CD4-positive, alpha-beta T cell treated with Interleukin-17A for 1 hour (primary cell): ENCODE measurements around the gene ZNF669.

Experiments
- DNase-seq: peaks from one replicate; pipeline ENCODE4 v3.0.0-alpha.2; 2020

The ZNF669 gene

DNA sequence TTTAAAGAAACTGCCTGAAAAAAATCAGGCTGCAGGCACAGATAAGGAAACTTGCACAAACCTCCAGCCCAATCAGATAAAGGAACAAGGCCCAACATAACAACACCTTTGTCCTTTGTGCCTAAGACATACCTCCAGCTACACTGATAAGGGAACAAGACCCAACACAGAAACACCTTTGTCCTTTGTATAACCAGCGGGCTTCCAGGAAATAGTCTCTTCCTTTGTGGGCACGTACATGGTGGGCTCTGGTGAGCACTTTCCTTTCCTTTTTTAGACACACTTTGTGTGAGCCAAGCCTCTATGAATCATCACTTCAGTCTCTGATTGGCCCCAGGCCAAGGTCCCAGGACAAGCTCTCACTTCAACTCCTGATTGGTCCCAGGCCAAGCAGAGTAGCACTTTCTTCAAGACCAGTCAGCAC, 49.2 kb downstream of the ZNF669 start:
- no peak for DNase-seq
